ENCODE data around the gene RUNX2.
"Not testable (repeated sequence)": the region's sequence is repeated elsewhere in the genome, so short reads cannot be mapped to it uniquely, and the experiment has no call there.

The RUNX2 gene

DNA sequence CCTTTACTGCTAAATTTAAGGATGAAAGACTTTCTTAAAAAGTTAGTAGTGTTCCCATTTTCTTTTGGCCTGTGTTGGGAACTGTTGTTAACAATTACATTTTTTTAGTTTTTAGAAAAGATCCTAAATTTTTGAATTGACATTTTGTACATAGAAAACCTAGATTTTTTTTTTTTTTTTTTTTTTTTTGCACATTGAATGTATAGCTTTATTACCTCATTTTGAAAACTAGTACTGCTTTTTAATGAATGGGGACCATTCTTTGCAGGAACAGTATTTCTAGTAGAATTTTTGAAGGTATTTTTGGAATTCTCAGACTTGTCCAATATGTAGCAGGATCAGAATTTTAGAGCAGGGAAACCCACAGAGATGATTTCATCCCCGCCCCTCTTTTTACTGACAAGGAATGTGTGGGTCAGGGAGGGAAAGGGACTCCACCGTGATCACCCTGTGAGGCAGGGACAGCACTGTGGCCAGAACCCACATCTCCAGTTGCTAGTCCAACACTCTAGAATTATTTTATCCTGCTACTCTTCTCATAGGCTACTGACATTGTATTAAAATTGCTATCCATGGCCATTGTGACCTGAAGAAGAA lies 204.0 kb downstream of the RUNX2 start:
- FAIRE-seq = no peak

DNA sequence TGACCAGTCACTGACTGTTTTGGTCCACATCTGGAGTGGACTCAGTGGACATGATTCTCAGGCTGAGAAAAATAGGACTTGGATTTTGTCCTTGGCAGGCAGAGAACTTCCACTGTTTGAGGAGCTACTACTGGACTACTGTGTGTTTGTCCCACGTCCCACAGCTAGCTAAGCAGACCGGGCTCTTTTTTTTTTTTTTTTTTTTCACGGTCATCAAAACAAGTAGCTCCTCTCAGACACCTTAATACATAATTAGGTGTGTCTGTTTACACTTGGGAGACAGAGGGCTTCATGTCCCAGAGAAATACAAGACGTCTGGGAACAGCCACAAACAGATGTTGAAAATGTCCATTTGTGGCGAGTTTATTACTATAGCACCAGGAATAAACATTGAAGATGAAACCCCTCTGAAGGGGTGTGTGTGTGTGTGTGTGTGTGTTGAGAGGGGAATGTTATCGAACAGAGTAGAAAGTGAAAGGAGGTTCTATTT lies 204.6 kb downstream of the RUNX2 start:
- FAIRE-seq = no peak

DNA sequence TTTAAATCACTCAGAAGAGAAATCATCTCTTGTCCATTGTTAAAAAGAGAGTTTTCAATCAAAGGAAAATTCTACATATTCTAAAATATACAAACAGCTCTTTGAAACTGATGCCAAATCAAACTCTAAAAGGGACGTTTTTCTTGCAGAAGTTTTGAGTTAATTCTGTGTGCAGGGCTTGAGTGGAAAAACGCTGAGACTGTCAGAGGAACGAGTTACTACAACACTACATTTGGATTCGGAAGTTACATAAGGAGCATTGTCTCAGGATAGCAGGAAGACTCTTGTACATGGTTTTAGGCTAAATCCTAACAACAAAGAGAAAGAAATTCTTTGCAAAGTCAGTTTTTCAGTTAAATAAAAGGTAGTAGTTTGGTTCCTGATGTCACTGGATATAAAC lies 205.3 kb downstream of the RUNX2 start:
- FAIRE-seq = no peak

DNA sequence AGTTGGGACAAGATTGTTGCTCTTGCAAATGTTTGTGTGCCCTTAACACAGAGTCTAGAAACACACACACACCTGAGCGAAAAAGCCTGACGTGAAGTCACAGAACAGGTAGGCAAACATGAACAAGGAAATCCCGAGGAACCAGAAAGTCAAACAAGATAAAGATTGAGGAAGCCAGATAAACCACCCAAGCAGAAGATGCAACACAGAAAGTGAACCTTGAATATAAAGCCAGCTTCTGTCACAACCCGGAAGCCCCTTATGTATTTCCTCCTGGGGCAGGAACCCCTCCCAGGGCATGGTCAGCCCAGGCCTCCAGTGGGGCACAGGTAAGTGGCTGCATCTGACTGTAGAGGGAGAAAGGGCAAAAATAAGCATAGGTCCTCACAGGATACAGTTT lies 207.8 kb downstream of the RUNX2 start:
- FAIRE-seq = no peak

DNA sequence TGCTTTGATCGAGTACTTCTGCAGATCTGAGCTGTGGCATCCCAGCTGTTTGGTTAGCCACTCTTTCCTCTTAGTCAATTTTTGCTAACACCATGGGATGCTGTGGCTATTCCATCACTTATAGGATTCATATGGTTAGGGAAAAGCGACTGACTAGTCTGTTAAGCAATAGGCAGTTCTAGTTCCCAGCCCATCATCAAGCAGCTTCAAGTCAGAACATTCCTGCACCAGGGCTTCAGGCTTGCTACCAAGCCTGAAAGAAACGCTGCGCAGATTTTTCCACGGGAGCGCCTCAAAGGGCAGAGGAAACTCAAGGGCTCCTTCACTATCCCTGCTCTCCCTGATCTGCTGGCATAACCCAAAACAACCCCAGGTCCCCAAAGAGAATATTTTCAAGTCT lies 209.4 kb downstream of the RUNX2 start:
- FAIRE-seq = no peak

DNA sequence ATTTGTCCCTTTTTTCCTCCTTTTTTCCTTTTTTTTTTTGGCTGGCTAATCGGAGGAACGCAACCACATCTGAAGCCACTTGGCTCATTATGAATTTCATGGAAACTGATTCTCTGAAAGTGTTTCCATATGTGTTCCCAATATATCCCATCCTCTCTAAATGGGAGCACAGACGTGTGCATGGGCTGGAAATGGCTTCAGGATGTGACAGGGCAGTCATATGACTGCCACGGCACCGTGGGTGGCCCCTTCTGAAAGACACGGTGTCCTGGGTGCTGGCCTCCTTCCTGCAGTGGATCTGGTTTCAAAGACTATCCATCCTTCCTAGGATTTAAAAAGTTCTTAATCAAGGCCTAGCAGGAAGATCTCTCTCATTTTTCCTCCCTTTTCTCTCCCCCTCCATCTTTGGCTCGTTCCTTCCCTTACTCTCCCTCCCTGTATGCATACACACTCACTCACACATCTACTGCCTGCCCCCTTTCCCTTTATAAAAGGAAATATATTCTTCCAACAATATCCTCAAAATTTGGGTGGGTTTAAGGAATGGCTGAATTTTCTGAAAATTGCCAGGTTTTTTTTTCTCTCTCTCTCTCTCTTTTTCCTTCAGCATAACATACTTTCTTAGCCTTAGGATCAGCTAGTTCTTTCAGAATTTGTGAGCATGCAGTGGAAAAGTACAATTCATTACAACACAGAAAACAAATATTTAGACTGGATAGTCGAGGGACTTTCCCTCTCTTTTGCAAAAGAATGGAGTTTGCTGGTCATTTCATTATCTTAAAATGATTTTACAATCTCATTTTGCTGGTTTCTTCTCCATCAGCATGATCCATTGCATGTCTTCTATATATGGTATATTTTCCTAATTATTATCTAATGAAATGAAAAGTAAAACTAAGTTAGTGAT lies 210.8 kb downstream of the RUNX2 start:
- no peak for FAIRE-seq

DNA sequence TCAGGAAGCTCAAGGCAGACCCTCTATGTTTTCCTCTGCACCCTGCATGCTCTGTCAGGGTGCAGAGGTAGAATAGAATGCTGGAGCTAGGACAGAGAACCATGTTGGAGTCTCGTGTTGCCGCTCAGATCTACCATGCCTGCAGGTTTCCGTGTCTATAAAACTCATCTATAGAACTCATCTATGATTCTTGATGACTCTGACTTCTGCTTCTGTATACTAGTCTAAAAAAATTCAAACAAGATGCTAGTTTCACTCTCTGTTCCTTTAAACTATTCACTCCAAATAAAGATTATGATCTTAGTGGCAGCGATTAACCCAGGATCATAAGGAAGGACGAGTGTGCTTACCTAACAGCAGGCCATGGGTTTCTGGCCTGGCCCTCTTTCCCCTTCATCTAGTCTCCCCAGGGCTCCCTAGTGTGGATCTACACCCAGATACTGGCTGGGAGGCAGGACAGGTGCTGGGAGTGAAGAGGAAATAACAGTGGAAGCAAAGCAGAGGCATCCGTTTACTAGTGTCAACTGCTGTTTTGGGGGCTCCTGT lies 212.3 kb downstream of the RUNX2 start:
- FAIRE-seq = no peak

DNA sequence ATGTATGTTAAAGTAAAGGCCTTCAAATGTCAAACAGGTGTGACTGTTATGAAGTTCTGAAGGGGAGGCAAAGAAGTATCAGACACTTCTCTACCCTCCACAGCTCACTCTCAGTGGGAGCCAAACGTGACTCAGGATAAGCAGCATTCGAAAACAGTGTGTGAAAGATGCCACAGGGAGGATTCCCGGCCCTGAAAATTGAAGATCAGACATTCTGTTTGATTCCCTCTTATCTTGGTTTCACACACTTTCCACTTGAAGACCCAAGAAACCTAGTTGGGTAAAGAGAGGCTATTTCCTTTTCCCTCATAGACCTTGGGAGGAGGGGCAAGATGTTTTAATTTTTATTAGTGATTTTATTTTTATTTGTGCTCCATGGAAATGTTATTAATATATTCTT lies 213.8 kb downstream of the RUNX2 start:
- FAIRE-seq = no peak

DNA sequence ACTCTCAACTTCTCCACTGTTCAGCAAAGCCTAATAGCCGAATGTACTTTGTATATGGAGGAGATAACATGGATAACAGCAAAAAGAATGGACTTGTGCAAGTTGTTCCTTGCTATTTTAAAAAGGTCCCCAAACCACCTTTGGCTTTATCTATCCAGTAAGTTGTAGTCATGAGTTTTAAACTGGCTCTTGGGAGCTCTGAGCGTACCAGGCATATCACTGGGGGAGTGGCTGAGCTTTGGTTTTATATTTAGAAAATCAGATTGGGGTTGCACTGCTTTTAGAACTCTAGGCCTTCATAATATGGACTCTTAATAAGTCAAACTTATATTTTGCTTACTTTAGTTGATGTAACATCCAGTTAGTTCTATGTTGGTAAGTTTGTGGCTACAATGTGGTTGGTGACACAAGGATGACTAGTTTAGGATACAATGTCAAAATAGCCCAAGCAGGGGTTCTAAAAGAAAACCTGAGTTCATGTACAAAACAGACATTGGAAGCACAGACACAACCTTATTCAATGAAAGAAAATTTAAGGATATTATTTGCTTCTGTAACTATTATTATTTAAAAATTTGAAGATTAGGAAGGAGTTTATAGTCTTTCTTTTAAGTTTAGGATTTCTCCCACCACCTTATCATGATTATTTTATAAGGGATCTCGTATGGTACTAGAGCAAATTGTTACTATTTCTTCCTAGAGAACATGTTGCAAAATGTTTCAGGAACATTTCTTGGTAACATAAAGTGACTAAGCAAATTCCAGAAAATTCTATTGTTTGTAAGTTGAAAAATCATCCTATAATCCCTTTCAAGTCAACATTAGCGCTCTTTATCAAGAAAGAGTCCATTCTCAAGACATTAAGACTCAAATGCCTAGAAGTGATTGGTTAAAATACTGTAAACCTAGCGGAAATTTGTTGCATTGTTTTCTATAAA lies 215.4 kb downstream of the RUNX2 start:
- FAIRE-seq = no peak

DNA sequence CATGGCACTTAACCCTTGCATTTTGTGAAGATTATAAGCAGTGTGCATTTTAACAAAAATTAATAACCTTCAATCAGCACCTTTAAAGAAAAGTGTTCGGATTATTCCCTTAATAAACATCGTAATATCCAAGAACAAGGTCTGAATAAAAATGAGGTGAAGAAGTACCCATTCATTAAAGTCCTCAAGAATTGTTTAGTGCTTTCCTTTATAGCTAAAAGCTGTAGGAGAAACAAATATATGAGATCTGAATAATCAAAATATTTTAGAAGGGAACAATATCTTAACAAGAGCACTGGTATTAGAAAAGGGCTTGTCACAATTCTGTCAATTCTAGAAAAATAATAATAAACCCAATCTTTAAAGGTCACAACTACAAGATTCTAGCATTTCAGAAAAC lies 217.3 kb downstream of the RUNX2 start:
- no peak for FAIRE-seq

DNA sequence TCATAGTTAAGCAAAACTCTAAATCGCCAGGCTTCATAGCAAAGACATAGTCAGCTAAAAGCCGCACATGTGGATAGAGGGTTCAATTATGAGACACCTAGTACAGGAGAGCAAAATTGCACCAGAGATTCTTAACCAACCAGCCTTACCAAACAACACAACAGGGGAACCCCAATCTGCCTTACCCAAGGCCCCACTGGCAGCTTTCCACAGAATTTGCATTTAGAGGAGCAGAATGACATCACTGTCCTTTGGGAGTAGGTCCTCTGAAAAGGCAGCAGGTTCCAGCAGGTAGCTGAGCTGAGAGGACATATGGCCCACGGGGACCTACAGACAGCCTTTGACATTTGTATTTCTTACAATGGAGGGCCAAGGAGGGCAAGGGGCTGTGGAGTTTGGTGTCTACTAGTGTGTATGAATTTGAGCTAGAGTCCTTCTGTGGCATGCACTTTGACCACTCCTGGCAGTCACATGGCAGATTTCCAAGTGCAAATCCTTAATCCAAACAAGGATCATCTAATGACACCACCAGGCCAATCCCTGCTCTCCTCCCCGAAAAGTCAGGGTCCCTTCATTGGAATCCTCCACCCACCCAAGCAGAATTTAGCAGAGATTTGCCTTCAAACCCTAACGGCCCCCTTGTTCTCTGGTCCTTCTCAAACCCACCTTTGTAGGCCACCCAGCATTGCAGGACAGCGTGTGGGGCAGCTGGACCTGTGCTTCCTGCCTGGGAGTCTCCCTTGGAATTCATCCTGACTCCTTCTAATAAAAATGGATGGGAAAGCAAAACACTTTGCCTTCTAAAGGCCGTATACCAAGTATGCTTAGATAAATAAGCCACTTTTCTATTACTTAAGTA lies 220.8 kb downstream of the RUNX2 start:
- no peak for FAIRE-seq

DNA sequence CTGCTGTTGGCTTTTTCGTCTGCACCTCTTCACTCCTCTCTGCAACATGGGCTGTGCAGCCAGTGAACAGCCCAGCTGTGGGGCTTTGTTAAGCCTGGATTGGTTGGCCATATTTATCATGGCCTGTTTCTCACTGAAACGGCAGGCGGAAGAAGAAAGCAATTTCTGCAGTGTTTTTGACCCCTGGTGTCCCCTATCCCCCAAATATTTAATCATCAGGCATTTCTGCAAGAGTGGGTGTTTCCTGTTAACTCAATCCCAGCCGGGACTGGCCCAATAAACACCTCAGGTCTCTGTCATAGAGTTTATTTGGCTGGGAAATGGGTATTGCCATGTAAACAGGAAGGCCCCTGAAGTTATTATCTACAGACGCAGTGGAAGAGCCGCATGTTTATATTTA lies 224.4 kb downstream of the RUNX2 start:
- FAIRE-seq = no peak

DNA sequence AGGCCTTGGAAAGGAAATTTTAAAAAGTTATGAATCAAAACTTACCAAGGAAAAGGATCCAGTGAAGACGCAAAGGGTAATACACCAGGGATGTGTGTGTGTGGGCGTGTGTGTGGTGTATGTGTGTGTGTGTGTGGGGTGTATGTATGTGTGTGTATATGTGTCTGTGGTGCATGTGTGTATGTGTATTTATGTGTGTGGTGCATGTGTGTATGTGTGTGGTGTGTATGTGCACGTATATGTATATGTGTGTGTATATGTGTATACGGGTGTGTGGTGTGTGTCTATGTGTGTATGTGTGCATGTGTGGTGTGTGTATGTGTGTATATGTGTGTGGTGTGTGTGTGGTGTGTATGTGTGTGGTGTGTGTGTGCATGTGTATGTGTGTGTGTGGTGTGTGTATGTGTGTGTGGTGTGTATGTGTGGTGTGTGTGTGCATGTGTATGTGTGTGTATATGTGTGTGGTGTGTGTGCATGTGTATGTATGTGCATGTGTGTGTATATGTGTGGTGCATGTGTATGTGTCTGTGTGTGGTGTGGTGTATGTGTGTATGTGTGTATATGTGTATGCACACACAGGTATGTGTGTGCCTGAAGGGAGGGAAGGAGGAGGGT lies 225.7 kb downstream of the RUNX2 start:
- no peak for FAIRE-seq

DNA sequence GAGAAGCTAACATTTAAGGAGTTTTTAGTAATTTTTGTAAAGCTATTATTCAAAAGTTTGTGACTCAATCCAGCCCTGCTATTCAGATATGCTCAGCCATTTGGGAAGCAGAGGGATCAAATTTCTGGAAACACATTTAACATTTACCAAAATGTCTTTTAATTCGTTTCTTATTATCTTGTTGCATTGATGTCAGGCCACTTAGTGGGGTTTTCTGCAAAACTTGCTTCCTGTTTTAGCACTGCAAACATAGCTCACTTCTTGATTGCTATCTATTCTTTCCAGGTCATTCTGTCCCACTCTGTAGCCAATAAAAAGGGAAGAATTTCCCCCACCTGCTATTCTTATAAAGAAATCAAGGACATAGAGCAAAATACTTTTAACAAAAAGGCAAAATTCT lies 226.5 kb downstream of the RUNX2 start:
- no peak for FAIRE-seq

DNA sequence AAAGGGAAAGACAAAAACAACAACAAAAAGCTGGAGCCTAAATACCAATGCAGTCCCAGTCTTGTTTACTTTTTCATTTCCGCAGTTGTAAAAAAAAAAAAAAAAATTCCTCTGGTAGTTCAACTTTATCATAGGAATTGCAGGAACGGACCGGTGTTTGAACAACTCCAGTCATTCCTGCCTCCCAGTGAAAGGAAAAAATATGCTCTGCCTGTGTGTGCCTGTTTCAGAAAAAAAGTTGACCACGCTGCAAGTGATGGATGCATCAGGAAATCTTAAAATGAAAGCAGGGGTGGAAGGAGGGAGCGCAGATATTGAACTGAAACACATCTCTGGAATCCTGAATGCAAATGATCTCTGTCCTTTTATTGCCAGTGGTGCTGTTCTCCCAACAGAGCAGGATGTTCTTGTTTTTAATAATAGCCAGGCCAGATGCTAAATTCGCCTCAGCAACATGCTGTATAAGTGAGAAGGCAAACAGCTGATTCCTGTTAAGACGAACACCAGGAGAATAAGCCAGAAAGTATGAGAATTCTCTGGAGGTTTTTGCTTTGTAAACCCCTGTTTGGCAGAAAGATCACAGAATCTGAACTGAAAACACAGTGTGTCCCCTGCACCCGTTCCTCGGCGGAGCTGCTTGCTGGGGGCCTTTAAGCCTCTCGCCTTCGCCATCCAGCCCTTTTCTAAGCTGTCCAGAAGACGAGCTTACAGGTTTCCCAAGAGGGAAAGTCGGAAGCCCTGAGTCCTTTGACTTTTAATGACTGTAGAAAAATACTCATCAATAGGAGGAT lies 228.0 kb downstream of the RUNX2 start:
- FAIRE-seq = no peak

DNA sequence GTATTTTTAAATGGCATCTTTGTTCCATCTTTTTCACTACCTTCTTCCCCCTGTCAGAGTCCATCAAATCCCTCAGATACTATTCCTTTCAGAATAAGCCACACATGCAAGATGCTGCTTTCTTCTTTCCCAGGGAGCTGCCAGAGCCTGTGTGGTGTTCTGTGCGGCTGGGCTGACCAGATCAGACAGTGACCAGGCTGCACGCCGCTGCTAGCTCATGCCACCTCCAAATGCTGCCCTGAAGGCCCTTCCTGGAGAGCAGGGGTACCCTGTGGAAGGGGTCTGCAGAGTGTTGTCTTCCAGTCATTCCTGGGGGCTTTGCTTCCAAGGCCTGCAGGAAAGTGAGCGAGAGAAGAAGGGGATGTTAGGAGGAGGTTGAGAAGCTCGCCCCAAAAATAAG lies 228.7 kb downstream of the RUNX2 start:
- FAIRE-seq = no peak

DNA sequence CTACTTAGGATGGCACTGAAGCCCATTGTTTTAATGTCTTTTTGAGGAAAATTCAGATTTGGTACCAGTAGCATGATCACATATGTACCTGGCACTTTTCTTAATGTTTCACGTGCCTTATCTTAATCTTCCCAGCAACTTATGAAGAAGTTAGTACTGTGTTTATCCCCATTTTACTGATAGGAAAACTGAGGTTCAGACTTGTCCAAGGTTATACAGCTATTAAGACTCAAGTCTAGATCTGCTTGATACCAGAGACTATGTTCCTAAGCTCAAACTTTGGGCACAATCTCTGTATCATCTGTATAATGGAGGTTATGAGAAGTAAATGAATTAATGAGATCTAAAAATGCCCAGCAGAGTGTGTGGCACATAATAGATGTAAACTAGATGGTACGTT lies 229.3 kb downstream of the RUNX2 start:
- FAIRE-seq = no peak

DNA sequence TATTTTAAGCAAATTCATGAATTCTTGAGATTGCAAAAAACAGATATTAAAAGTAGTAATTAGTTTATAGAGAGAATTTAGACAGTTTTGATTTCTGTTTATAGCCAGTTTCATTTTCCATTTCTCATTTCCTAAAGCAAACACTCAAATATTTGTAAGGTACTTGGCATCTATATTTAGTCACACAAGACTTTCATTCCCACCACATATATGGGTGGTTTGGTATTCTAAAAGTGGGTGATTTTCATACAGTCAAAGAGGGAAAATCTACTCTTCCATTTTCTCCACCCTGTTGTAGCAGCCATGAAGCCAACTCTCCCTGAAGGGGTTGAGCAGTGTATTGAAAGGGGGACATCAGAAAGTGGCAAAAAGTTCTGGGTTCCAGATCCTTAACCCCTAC lies 230.7 kb downstream of the RUNX2 start:
- FAIRE-seq = no peak

DNA sequence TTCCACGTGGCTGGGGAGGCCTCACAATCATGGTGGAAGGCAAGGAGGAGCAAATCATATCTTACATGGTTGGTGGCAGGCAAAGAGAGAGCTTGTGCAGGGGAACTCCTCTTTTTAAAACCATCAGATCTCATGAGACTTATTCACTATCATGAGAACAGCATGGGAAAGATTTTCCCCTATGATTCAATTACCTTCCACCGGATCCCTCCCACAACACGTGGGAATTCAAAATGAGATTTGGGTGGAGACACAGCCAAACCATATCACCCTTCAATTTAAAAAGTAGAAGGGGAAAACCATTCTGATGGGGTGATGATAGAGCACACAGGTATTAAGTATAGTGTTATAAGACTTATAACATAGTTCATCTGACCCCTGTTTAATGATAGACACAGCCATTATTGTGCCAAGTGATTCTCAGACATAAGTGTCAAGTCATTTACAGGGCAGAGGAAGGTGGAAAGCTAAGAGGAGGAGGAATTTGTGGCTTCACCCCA lies 232.2 kb downstream of the RUNX2 start:
- FAIRE-seq = not testable (repeated sequence)

DNA sequence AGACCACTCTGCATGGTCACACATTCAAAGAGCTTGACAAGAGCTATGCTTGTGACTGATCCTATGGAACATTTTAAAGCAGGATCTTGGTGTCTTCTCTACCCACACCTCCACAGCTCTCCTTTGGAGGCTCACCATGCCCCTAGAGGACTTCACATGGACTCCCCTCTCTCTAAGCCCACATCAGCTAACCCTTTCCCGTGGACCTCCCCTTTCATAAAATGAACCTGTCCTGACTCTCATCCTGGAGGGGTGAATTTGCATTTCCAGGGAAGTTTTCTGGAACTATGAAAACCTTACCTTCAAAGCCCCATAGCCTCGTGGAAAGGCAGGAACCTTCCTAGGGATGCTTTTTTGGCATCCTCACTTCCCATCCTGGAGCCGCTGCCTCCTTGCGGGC lies 234.0 kb downstream of the RUNX2 start:
- no peak for FAIRE-seq

DNA sequence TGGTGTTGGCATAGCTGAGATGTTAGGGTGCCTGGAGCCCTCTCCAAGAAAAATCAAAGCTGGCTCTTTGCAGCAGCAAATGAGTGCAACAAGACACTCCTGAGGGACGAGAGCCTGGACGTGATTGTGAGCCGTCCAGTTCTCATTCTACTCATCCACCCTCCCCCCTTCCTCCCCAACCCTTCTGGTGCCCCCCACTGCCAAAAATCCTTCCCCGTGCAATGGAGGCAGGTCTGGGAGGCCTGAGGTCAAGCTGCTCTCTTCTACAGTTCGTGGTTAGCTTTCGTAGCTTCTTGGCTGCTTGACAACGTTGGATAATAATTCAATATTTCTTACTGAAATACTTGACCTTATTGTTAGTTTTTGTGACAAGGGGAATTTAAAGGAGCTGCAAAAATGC lies 234.9 kb downstream of the RUNX2 start:
- FAIRE-seq = no peak
